HUES48 (cell line): ENCODE results near the gene RHOA.
A peak's percentile ranks its signal among the peaks of the same experiment; 100 is the strongest.
"Not testable (repeated sequence)": the region's sequence is repeated elsewhere in the genome, so short reads cannot be mapped to it uniquely, and the experiment has no call there.

Experiments used
- H3K27ac ChIP-seq: one replicate; pipeline ENCODE4 v1.7.0; 2013; ENCODE audit warnings: low read depth, low read length, inconsistent platforms
- H3K27me3 ChIP-seq: 2 replicates; pipeline ENCODE4 v1.6.1; 2013; ENCODE audit warnings: mild to moderate bottlenecking, low read length; ENCODE audit not compliant: control insufficient read depth, insufficient read depth
- H3K36me3 ChIP-seq: 2 replicates; pipeline ENCODE4 v1.6.1; 2013; ENCODE audit warnings: low read length; ENCODE audit not compliant: control insufficient read depth, insufficient read depth
- H3K4me1 ChIP-seq: 2 replicates; pipeline ENCODE4 v1.6.1; 2013; ENCODE audit warnings: mild to moderate bottlenecking, low read length; ENCODE audit not compliant: control insufficient read depth, insufficient read depth
- H3K4me3 ChIP-seq: 2 replicates; pipeline ENCODE4 v1.5.1; 2013; ENCODE audit warnings: mild to moderate bottlenecking, low read depth, low read length
- H3K9ac ChIP-seq: 2 replicates; pipeline ENCODE4 v1.6.1; 2013; ENCODE audit warnings: mild to moderate bottlenecking, low read depth, low read length, moderate library complexity
- H3K9me3 ChIP-seq: 2 replicates; pipeline ENCODE4 v1.6.1; 2013; ENCODE audit warnings: low read length; ENCODE audit not compliant: control insufficient read depth, insufficient read depth

RHOA gene

GRCh38 chr3:49346797-49347251 is 65.0 kb downstream of the RHOA start:
- Histone ChIP-seq H3K4me1 (no peaks in the 10 kb centered on the region), H3K9me3 (no peaks in the 10 kb centered on the region), H3K27ac (no peak overlapping the region), H3K36me3 (no peaks in the 10 kb centered on the region), H3K9ac (no peak overlapping the region), H3K27me3 (no peaks in the 10 kb centered on the region), H3K4me3 (no peak overlapping the region)

GRCh38 chr3:49343163-49343562 is 68.6 kb downstream of the RHOA start:
- Histone ChIP-seq H3K9me3 (no peaks in the 10 kb centered on the region), H3K9ac (no peak overlapping the region), H3K4me1 (peaks cover 4% of the 10 kb centered on the region; the same call in 1 of the 2 replicates), H3K27me3 (no peaks in the 10 kb centered on the region), H3K4me3 (no peak overlapping the region), H3K36me3 (no peaks in the 10 kb centered on the region), H3K27ac (no peak overlapping the region)

- Histone ChIP-seq H3K9ac (no peak overlapping the region), H3K4me3 (no peak overlapping the region), H3K4me1 (peaks cover 4% of the 10 kb centered on the region; the same call in 1 of the 2 replicates), H3K27me3 (no peaks in the 10 kb centered on the region), H3K36me3 (no peaks in the 10 kb centered on the region), H3K27ac (no peak overlapping the region), H3K9me3 (no peaks in the 10 kb centered on the region)
These were observed 69.8 kb downstream of the RHOA start for GRCh38 chr3:49341996-49342395.

- peaks cover 4% of the 10 kb centered on the region; the same call in 1 of the 2 replicates for H3K4me1 ChIP-seq
- H3K9me3 ChIP-seq: no peaks in the 10 kb centered on the region
- H3K27me3 ChIP-seq: no peaks in the 10 kb centered on the region
- peaks cover 5% of the 10 kb centered on the region for H3K36me3 ChIP-seq
- peak within 1 kb of the TSS; percentile 90 for H3K4me3 ChIP-seq
- H3K9ac ChIP-seq: peak within 1 kb of the TSS; percentile 78
- H3K27ac ChIP-seq: peak within 1 kb of the TSS; percentile 86
These were observed 71.6 kb downstream of the RHOA start, which contains the start of gene USP4 for GRCh38 chr3:49339941-49340800. Gene USP4, minus strand, starts transcription at chr3:49340053. Its CDS starts 29 bp downstream, at chr3:49340024.

GRCh38 chr3:49339581-49339940 is 72.2 kb downstream of the RHOA start:
- Histone ChIP-seq H3K9ac (peak overlapping the region; percentile 78), H3K36me3 (peaks cover 12% of the 10 kb centered on the region), H3K9me3 (no peaks in the 10 kb centered on the region), H3K27me3 (no peaks in the 10 kb centered on the region), H3K27ac (peak overlapping the region; percentile 86), H3K4me1 (peaks cover 4% of the 10 kb centered on the region; the same call in 1 of the 2 replicates), H3K4me3 (peak overlapping the region; percentile 90)

GRCh38 chr3:49333916-49334633 is 77.7 kb downstream of the RHOA start:
- no peak overlapping the region for H3K4me3 ChIP-seq

GRCh38 chr3:49333091-49333490 is 78.7 kb downstream of the RHOA start:
- Histone ChIP-seq H3K27ac (no peak overlapping the region), H3K27me3 (no peaks in the 10 kb centered on the region), H3K4me1 (no peaks in the 10 kb centered on the region), H3K36me3 (peaks cover 48% of the 10 kb centered on the region), H3K9ac (no peak overlapping the region), H3K9me3 (no peaks in the 10 kb centered on the region), H3K4me3 (no peak overlapping the region)

More at GRCh38 chr3:49333916-49334633, 77.7 kb downstream of the RHOA start:
- Histone ChIP-seq H3K9me3 (no peaks in the 10 kb centered on the region), H3K27me3 (no peaks in the 10 kb centered on the region), H3K27ac (no peak overlapping the region), H3K36me3 (peaks cover 47% of the 10 kb centered on the region), H3K4me1 (no peaks in the 10 kb centered on the region), H3K9ac (no peak overlapping the region)

GRCh38 chr3:49329186-49329585 is 82.6 kb downstream of the RHOA start:
- Histone ChIP-seq H3K4me1 (no peaks in the 10 kb centered on the region), H3K27me3 (no peaks in the 10 kb centered on the region), H3K9ac (no peak overlapping the region), H3K4me3 (no peak overlapping the region), H3K9me3 (no peaks in the 10 kb centered on the region), H3K36me3 (peaks cover 65% of the 10 kb centered on the region), H3K27ac (no peak overlapping the region)

GRCh38 chr3:49328350-49328749 is 83.4 kb downstream of the RHOA start:
- H3K9ac ChIP-seq, H3K4me3 ChIP-seq, H3K27ac ChIP-seq, H3K9me3 ChIP-seq, H3K4me1 ChIP-seq, H3K27me3 ChIP-seq: not testable (repeated sequence)
- H3K36me3 ChIP-seq: peaks cover 66% of the 10 kb centered on the region

- Histone ChIP-seq H3K9me3 (no peaks in the 10 kb centered on the region), H3K36me3 (peaks cover 62% of the 10 kb centered on the region), H3K27ac (no peak overlapping the region), H3K27me3 (no peaks in the 10 kb centered on the region), H3K9ac (no peak overlapping the region), H3K4me3 (no peak overlapping the region), H3K4me1 (no peaks in the 10 kb centered on the region)
These were observed 84.3 kb downstream of the RHOA start for GRCh38 chr3:49327485-49327884.

- H3K36me3 ChIP-seq: peaks cover 67% of the 10 kb centered on the region
- no peaks in the 10 kb centered on the region for H3K27me3 ChIP-seq
- no peaks in the 10 kb centered on the region for H3K9me3 ChIP-seq
- no peak overlapping the region for H3K9ac ChIP-seq
- H3K4me1 ChIP-seq: no peaks in the 10 kb centered on the region
- no peak overlapping the region for H3K4me3 ChIP-seq
- H3K27ac ChIP-seq: no peak overlapping the region
These were observed 87.0 kb downstream of the RHOA start for GRCh38 chr3:49324768-49325167.
